Upper lobe of right lung (tissue), 1 donor: ENCODE data around the gene TAT. TPM values are rescaled to one million over a fixed set of nuclear protein-coding genes. Genes with fewer than 3 reads are reported as not detected.

ENCODE experiments used
- ATAC-seq: fragments of 200-7000 bp; cut with Tn5 transposase; one replicate; pipeline ENCODE4 v1.9.1; 2020; ENCODE audit warnings: mild to moderate bottlenecking, moderate library complexity
- DNase-seq: peaks from one replicate; pipeline ENCODE4 v3.0.0-alpha.2; 2020
- H3K27ac ChIP-seq: fragments of 200-600 bp; one replicate; pipeline ENCODE4 v1.8.0; 2022
- H3K27me3 ChIP-seq: fragments of 200-600 bp; one replicate; pipeline ENCODE4 v1.8.0; 2022; ENCODE audit warnings: mild to moderate bottlenecking
- H3K36me3 ChIP-seq: fragments of 200-600 bp; one replicate; pipeline ENCODE4 v1.8.0; 2022
- H3K4me1 ChIP-seq: fragments of 200-600 bp; one replicate; pipeline ENCODE4 v1.8.0; 2022
- H3K4me3 ChIP-seq: fragments of 200-600 bp; one replicate; pipeline ENCODE4 v1.8.0; 2022; ENCODE audit warnings: mild to moderate bottlenecking
- H3K9me3 ChIP-seq: fragments of 200-600 bp; one replicate; pipeline ENCODE4 v1.8.0; 2022
- intact Hi-C: fragments of 100-400 bp; cut with DNase I; formaldehyde crosslinking; loops from one replicate; pipeline ENCODE4 v1.11.0; 2022
- total RNA-seq: library from RNA; stranded (reverse); fragmentation: NEBNext Ultra II Directional; extraction: Animal tissue kit (Norgen Biotek cat#: 25700); gene quantifications from one replicate; pipeline ENCODE4 v1.2.1, GENCODE V29; 2021
- TF ChIP-seq, protein P1 (sequence below): fragments of 200-600 bp; IDR thresholded peaks from one replicate; pipeline ENCODE4 v1.8.0; 2022; ENCODE audit warnings: antibody characterized with exemption
- donor health status: DM: no; HTN: yes; CAD: no; lungs with severe emphysema.

TAT gene
- total RNA-seq, 1 donor from 2014 or later, result not detected

DNA sequence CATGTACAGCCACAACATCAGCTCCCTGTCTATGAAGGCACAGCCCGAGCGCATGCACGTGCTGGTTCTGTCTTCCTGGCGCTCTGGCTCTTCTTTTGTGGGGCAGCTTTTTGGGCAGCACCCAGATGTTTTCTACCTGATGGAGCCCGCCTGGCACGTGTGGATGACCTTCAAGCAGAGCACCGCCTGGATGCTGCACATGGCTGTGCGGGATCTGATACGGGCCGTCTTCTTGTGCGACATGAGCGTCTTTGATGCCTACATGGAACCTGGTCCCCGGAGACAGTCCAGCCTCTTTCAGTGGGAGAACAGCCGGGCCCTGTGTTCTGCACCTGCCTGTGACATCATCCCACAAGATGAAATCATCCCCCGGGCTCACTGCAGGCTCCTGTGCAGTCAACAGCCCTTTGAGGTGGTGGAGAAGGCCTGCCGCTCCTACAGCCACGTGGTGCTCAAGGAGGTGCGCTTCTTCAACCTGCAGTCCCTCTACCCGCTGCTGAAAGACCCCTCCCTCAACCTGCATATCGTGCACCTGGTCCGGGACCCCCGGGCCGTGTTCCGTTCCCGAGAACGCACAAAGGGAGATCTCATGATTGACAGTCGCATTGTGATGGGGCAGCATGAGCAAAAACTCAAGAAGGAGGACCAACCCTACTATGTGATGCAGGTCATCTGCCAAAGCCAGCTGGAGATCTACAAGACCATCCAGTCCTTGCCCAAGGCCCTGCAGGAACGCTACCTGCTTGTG is 40.0 kb downstream of the TAT start:
- Histone ChIP-seq H3K4me1 (no peaks in the 10 kb centered on the region), H3K27me3 (no peaks in the 10 kb centered on the region), H3K4me3 (no peak overlapping the region), H3K9me3 (no peaks in the 10 kb centered on the region), H3K36me3 (no peaks in the 10 kb centered on the region), H3K27ac (no peak overlapping the region)
- intact Hi-C loops, result no loop called here
- ATAC-seq (no peak), DNase-seq (no peak)
- TF ChIP-seq, protein P1, sequence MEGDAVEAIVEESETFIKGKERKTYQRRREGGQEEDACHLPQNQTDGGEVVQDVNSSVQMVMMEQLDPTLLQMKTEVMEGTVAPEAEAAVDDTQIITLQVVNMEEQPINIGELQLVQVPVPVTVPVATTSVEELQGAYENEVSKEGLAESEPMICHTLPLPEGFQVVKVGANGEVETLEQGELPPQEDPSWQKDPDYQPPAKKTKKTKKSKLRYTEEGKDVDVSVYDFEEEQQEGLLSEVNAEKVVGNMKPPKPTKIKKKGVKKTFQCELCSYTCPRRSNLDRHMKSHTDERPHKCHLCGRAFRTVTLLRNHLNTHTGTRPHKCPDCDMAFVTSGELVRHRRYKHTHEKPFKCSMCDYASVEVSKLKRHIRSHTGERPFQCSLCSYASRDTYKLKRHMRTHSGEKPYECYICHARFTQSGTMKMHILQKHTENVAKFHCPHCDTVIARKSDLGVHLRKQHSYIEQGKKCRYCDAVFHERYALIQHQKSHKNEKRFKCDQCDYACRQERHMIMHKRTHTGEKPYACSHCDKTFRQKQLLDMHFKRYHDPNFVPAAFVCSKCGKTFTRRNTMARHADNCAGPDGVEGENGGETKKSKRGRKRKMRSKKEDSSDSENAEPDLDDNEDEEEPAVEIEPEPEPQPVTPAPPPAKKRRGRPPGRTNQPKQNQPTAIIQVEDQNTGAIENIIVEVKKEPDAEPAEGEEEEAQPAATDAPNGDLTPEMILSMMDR, result no peak

DNA sequence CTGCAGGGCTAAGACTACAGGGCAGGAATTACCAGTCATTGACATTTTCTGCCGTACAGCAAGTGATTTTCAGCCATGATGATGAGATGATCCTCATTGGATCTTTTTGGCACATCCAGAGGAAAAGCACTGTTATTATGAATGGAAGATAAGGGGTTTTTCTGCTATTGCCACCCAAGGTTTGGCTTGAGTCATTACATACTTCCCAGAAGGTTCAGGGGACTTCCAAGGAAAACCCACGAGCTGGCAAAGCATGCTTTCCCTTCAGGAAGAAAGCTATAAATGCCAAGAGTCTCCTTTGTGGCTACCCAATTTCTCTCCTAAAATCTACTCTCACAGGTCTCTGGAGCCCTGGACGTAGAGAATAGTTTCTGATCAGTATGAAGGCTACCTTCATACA is 44.5 kb downstream of the TAT start:
- intact Hi-C loops, result no loop called here
- ATAC-seq (no peak), DNase-seq (no peak)
- no peaks in the 10 kb centered on the region for H3K9me3 ChIP-seq
- H3K4me3 ChIP-seq, result no peak overlapping the region
- H3K27me3 ChIP-seq, result no peaks in the 10 kb centered on the region
- TF ChIP-seq, protein P1, result no peak
- H3K4me1 ChIP-seq, result no peaks in the 10 kb centered on the region
- no peak overlapping the region for H3K27ac ChIP-seq
- no peaks in the 10 kb centered on the region for H3K36me3 ChIP-seq

DNA sequence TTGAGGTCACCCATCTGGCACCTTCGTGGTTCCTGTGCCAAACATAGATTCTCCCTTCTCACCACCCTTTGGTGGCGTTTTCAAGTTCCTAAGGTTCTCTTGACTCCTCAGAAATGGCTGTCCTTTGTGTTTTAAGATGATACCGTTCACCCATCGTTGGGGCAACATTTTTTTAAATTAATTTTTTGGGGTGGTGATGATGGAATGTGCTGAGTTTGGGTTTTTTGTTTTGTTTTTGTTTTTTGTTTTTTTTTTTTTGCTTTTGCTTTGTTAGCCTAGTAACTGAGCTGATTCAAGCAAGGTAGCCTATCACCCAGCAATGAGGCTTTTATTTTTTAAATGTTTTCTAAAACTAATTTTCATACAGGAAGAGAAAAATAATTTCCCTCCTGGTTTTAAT is 48.0 kb downstream of the TAT start:
- TF ChIP-seq, protein P1, result no peak
- Histone ChIP-seq H3K27me3 (no peaks in the 10 kb centered on the region), H3K9me3 (no peaks in the 10 kb centered on the region), H3K4me1 (no peaks in the 10 kb centered on the region), H3K4me3 (no peak overlapping the region), H3K36me3 (no peaks in the 10 kb centered on the region), H3K27ac (no peak overlapping the region)
- DNase-seq (no peak), ATAC-seq (no peak)
- intact Hi-C loops, result no loop called here

DNA sequence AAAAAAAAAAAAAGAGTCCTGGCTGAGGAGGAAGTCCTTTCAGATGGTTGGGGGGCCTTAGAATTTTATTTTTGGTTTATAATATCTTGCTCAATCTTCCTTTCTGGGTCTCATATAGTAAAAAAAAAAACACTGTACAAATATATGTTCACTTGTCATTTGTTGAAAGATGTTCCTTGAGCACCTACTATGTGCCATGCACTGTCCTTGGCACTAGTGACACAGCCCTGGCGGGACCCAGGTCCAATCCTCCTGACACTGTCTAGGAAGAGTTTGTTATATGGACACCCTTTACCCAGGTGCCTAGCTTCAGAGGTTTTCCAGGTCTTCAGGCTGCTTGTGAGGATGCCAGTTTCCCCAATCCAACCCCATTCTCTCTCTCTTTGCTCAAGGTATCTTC is 48.6 kb downstream of the TAT start:
- DNase-seq, result no peak
- no peak overlapping the region for H3K27ac ChIP-seq
- H3K27me3 ChIP-seq, result no peaks in the 10 kb centered on the region
- TF ChIP-seq, protein P1, result no peak
- H3K36me3 ChIP-seq, result no peaks in the 10 kb centered on the region
- no peak for ATAC-seq
- no peaks in the 10 kb centered on the region for H3K4me1 ChIP-seq
- intact Hi-C loops, result no loop called here
- H3K9me3 ChIP-seq, result no peaks in the 10 kb centered on the region
- no peak overlapping the region for H3K4me3 ChIP-seq

DNA sequence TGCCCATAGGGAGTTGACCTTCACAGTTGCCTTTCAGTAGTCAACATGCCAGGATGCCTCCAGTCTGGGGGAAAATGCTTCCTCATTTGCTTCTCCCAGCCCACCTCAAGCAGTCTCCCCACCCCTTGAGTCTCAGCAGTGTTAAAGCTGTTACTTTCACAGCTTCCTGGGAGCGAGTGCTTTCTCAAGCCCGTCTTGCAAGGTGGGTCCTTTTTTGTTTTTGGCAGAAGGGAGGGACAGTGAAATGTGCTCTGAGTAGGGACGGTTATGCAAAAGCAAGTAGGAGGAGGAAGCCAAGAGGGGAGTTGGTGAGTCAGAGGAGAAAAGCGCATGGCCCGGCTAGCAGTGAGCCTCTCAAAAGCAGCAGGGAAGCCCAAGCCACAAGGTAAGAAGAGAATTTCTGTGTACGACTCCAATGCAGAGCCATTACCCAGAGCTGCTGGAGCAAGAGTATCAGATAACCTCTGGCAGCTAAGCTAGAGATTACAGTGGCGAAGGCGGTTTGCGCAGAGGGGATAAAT is 50.7 kb downstream of the TAT start, which contains the start of gene CHST4:
TSS of gene CHST4 (plus strand) at position 316 of the 521 bp plus-strand sequence. CDS start 10,252 bp downstream, outside the sequence.
- Histone ChIP-seq H3K27me3 (no peaks in the 10 kb centered on the region), H3K4me3 (no peak within 1 kb of the TSS), H3K27ac (no peak within 1 kb of the TSS), H3K4me1 (no peaks in the 10 kb centered on the region), H3K36me3 (no peaks in the 10 kb centered on the region), H3K9me3 (no peaks in the 10 kb centered on the region)
- intact Hi-C loops, result no loop called here
- no peak for DNase-seq
- ATAC-seq, result peak; percentile 69
- TF ChIP-seq, protein P1, result no peak
